NCI-H1694 (cell line): ENCODE measurements around the gene SLC35E1.

ENCODE experiments used
- DNase-seq: peaks from one replicate; lab custom pipeline; 2025; lab: John Stamatoyannopoulos, UW

The SLC35E1 gene

GRCh38 chr19:16572332-16573211 is at the start of gene SLC35E1:
Gene SLC35E1 (minus strand): TSS chr19:16572415. CDS start chr19:16572364, 51 bp downstream.
- DNase-seq = peak; percentile 84

GRCh38 chr19:16621165-16621800 is 49.1 kb upstream of the SLC35E1 start:
- no peak for DNase-seq

- no peak for DNase-seq
Observed at GRCh38 chr19:16620584-16620983, 48.4 kb upstream of the SLC35E1 start.

GRCh38 chr19:16620018-16620417 is 47.8 kb upstream of the SLC35E1 start:
- no peak for DNase-seq

GRCh38 chr19:16619457-16619856 is 47.2 kb upstream of the SLC35E1 start:
- DNase-seq = no peak

GRCh38 chr19:16618248-16618647 is 46.0 kb upstream of the SLC35E1 start:
- DNase-seq = no peak

- DNase-seq = no peak
Observed at GRCh38 chr19:16615808-16616207, 43.6 kb upstream of the SLC35E1 start.

GRCh38 chr19:16614941-16615340 is 42.7 kb upstream of the SLC35E1 start:
- DNase-seq = no peak

- DNase-seq = no peak
Observed at GRCh38 chr19:16613841-16614240, 41.6 kb upstream of the SLC35E1 start.

- no peak for DNase-seq
Observed at GRCh38 chr19:16612636-16613035, 40.4 kb upstream of the SLC35E1 start.

GRCh38 chr19:16611121-16611520 is 38.9 kb upstream of the SLC35E1 start:
- DNase-seq = no peak

GRCh38 chr19:16609511-16610200 is 37.4 kb upstream of the SLC35E1 start:
- no peak for DNase-seq

GRCh38 chr19:16608290-16608739 is 36.1 kb upstream of the SLC35E1 start:
- DNase-seq = no peak

GRCh38 chr19:16607819-16608218 is 35.6 kb upstream of the SLC35E1 start:
- no peak for DNase-seq

GRCh38 chr19:16605553-16605994 is 33.4 kb upstream of the SLC35E1 start:
- DNase-seq = no peak

- DNase-seq = no peak
Observed at GRCh38 chr19:16605115-16605514, 32.9 kb upstream of the SLC35E1 start.

GRCh38 chr19:16604615-16605014 is 32.4 kb upstream of the SLC35E1 start:
- DNase-seq = no peak

- DNase-seq = no peak
Observed at GRCh38 chr19:16603090-16603489, 30.9 kb upstream of the SLC35E1 start.

- no peak for DNase-seq
Observed at GRCh38 chr19:16601378-16602052, 29.3 kb upstream of the SLC35E1 start.

- DNase-seq = no peak
Observed at GRCh38 chr19:16600824-16601223, 28.6 kb upstream of the SLC35E1 start.

GRCh38 chr19:16599655-16600346 is 27.6 kb upstream of the SLC35E1 start:
- no peak for DNase-seq
